8988T (cell line): ENCODE results near the gene IRF4.
"Not testable (repeated sequence)": the region's sequence is repeated elsewhere in the genome, so short reads cannot be mapped to it uniquely, and the experiment has no call there.

Experiments
- DNase-seq: peaks from one replicate; pipeline ENCODE4 v3.0.0; 2011

The IRF4 gene

GRCh38 chr6:423055-423798, 31.7 kb downstream of the IRF4 start:
- no peak for DNase-seq

- DNase-seq: no peak
Observed at GRCh38 chr6:423799-424345, 32.3 kb downstream of the IRF4 start.

GRCh38 chr6:424741-425417, 33.3 kb downstream of the IRF4 start:
- no peak for DNase-seq

GRCh38 chr6:425418-425788, 33.9 kb downstream of the IRF4 start:
- DNase-seq: not testable (repeated sequence)

GRCh38 chr6:426198-426738, 34.7 kb downstream of the IRF4 start:
- DNase-seq: not testable (repeated sequence)

GRCh38 chr6:428047-428603, 36.6 kb downstream of the IRF4 start:
- no peak for DNase-seq

GRCh38 chr6:429515-430121, 38.1 kb downstream of the IRF4 start:
- no peak for DNase-seq

- DNase-seq: no peak
Observed at GRCh38 chr6:431504-431903, 40.0 kb downstream of the IRF4 start.

- no peak for DNase-seq
Observed at GRCh38 chr6:431986-432385, 40.4 kb downstream of the IRF4 start.

- DNase-seq: no peak
Observed at GRCh38 chr6:434051-434705, 42.6 kb downstream of the IRF4 start.

- no peak for DNase-seq
Observed at GRCh38 chr6:435441-436307, 44.1 kb downstream of the IRF4 start.

GRCh38 chr6:436308-437036, 44.9 kb downstream of the IRF4 start:
- DNase-seq: no peak

- DNase-seq: no peak
Observed at GRCh38 chr6:437037-437392, 45.5 kb downstream of the IRF4 start.

- DNase-seq: no peak
Observed at GRCh38 chr6:438634-439170, 47.1 kb downstream of the IRF4 start.

- no peak for DNase-seq
Observed at GRCh38 chr6:439641-440167, 48.2 kb downstream of the IRF4 start.

GRCh38 chr6:441126-441920, 49.8 kb downstream of the IRF4 start:
- DNase-seq: no peak

GRCh38 chr6:443621-444159, 52.1 kb downstream of the IRF4 start:
- DNase-seq: no peak

GRCh38 chr6:444653-445275, 53.2 kb downstream of the IRF4 start:
- no peak for DNase-seq
